Measurements from ENCODE around the gene RLN3.

The RLN3 gene

GRCh38 chr19:14056069-14056666 is 28.2 kb downstream of the RLN3 start:
- DNase-seq = no peak

GRCh38 chr19:14056741-14057356 is 28.9 kb downstream of the RLN3 start:
- no peak for DNase-seq

GRCh38 chr19:14058182-14059092 is 30.5 kb downstream of the RLN3 start:
- no peak for DNase-seq

- DNase-seq = no peak
Observed at GRCh38 chr19:14059093-14059480, 31.1 kb downstream of the RLN3 start.

- no peak for DNase-seq
Observed at GRCh38 chr19:14059652-14060155, 31.8 kb downstream of the RLN3 start.

GRCh38 chr19:14061081-14061749 is 33.3 kb downstream of the RLN3 start:
- no peak for DNase-seq

GRCh38 chr19:14061751-14062557 is 34.0 kb downstream of the RLN3 start, which contains the start of gene PALM3:
PALM3 (minus strand) TSS chr19:14062076; CDS start chr19:14061980, 96 bp downstream.
- no peak for DNase-seq

GRCh38 chr19:14062558-14062855 is 34.6 kb downstream of the RLN3 start:
- no peak for DNase-seq

GRCh38 chr19:14063105-14063504 is 35.2 kb downstream of the RLN3 start:
- DNase-seq = no peak

- DNase-seq = no peak
Observed at GRCh38 chr19:14066134-14066533, 38.2 kb downstream of the RLN3 start.

GRCh38 chr19:14070268-14071050 is 42.5 kb downstream of the RLN3 start:
- DNase-seq = no peak

GRCh38 chr19:14072535-14073260 is 44.8 kb downstream of the RLN3 start, which contains the start of gene MISP3:
MISP3 (plus strand) TSS chr19:14072786; CDS start chr19:14073310, 524 bp downstream.
- no peak for DNase-seq

- DNase-seq = no peak
Observed at GRCh38 chr19:14073261-14073924, 45.4 kb downstream of the RLN3 start.

GRCh38 chr19:14073925-14074838 is 46.2 kb downstream of the RLN3 start:
- no peak for DNase-seq

- DNase-seq = no peak
Observed at GRCh38 chr19:14078411-14078810, 50.5 kb downstream of the RLN3 start.
